ENCODE data around the gene TRAF2.

TRAF2 gene

GRCh38 chr9:136854842-136855460, 31.4 kb upstream of the TRAF2 start:
- Mint-ChIP-seq H3K27me3 (ENCODE audit: low read depth, poor library complexity) (no peaks in the 10 kb centered on the region), H3K9me3 (no peaks in the 10 kb centered on the region), H3K36me3 (ENCODE audit: low read depth) (no peaks in the 10 kb centered on the region), H3K4me3 (no peak overlapping the region), H3K4me1 (peaks cover 5% of the 10 kb centered on the region), H3K27ac (no peak overlapping the region)
- no peak for TF ChIP-seq CTCF (IDR thresholded peaks at IDR 0.05)
- no peak for DNase-seq

GRCh38 chr9:136855461-136856078, 30.7 kb upstream of the TRAF2 start:
- no peak for DNase-seq
- TF ChIP-seq CTCF (IDR thresholded peaks at IDR 0.05) = no peak
- Mint-ChIP-seq H3K9me3 (no peaks in the 10 kb centered on the region), H3K27me3 (ENCODE audit: low read depth, poor library complexity) (no peaks in the 10 kb centered on the region), H3K27ac (no peak overlapping the region), H3K4me1 (no peaks in the 10 kb centered on the region), H3K36me3 (ENCODE audit: low read depth) (no peaks in the 10 kb centered on the region), H3K4me3 (no peak overlapping the region)

GRCh38 chr9:136856079-136856476, 30.2 kb upstream of the TRAF2 start:
- Mint-ChIP-seq H3K4me1 (no peaks in the 10 kb centered on the region), H3K27ac (no peak overlapping the region), H3K4me3 (no peak overlapping the region), H3K27me3 (ENCODE audit: low read depth, poor library complexity) (no peaks in the 10 kb centered on the region), H3K9me3 (no peaks in the 10 kb centered on the region), H3K36me3 (ENCODE audit: low read depth) (no peaks in the 10 kb centered on the region)
- no peak for DNase-seq
- no peak for TF ChIP-seq CTCF (IDR thresholded peaks at IDR 0.05)

- no peak for TF ChIP-seq CTCF (IDR thresholded peaks at IDR 0.05)
- Mint-ChIP-seq H3K27me3 (ENCODE audit: low read depth, poor library complexity) (no peaks in the 10 kb centered on the region), H3K9me3 (no peaks in the 10 kb centered on the region), H3K27ac (no peak overlapping the region), H3K4me1 (no peaks in the 10 kb centered on the region), H3K36me3 (ENCODE audit: low read depth) (no peaks in the 10 kb centered on the region), H3K4me3 (no peak overlapping the region)
- no peak for DNase-seq
These were observed 29.7 kb upstream of the TRAF2 start for GRCh38 chr9:136856541-136857141.

GRCh38 chr9:136857166-136857565, 29.1 kb upstream of the TRAF2 start:
- Mint-ChIP-seq H3K4me3 (no peak overlapping the region), H3K9me3 (no peaks in the 10 kb centered on the region), H3K27ac (no peak overlapping the region), H3K36me3 (ENCODE audit: low read depth) (no peaks in the 10 kb centered on the region), H3K27me3 (ENCODE audit: low read depth, poor library complexity) (no peaks in the 10 kb centered on the region), H3K4me1 (no peaks in the 10 kb centered on the region)
- no peak for TF ChIP-seq CTCF (IDR thresholded peaks at IDR 0.05)
- no peak for DNase-seq

Measured in nephron progenitor cell (in vitro differentiated cells).